Keratinocyte (primary cell): ENCODE data around the gene RASL12. TPM values are rescaled to one million over a fixed set of nuclear protein-coding genes. Genes with fewer than 3 reads are reported as not detected.

Experiments
- DNase-seq: peaks from one replicate; pipeline ENCODE4 v3.0.0-alpha.2; 2011; ENCODE audit warnings: low read depth, missing footprints, low spot score
- FAIRE-seq: peaks from 2 replicates; lab custom pipeline; 2011; peaks lifted over from hg19 to GRCh38; lab: Jason Lieb, UNC
- H2AFZ ChIP-seq: 2 replicates; pipeline ENCODE4 v1.6.0; 2012; ENCODE audit warnings: low read length, control low read depth, inconsistent platforms; ENCODE audit not compliant: control insufficient read depth
- H3K27ac ChIP-seq: 2 replicates; pipeline ENCODE4 v1.5.1; 2011; ENCODE audit warnings: low read length; ENCODE audit not compliant: control insufficient read depth, insufficient read depth
- H3K27me3 ChIP-seq: 3 replicates; pipeline ENCODE4 v1.6.0; 2011; ENCODE audit warnings: low read length; ENCODE audit not compliant: control insufficient read depth, insufficient read depth; ENCODE audit errors: extremely low read depth
- H3K36me3 ChIP-seq, 2 experiments: 2 replicates in 1 of 2; 3 replicates in 1 of 2; pipeline ENCODE4 v1.5.1; 2011; ENCODE audit warnings: low read length in 2 of 2, mild to moderate bottlenecking in 1 of 2; ENCODE audit not compliant: control insufficient read depth in 2 of 2, insufficient read depth in 2 of 2; ENCODE audit errors: extremely low read depth in 1 of 2
- H3K4me1 ChIP-seq: 3 replicates; pipeline ENCODE4 v1.5.1; 2011; ENCODE audit warnings: low read length; ENCODE audit not compliant: control insufficient read depth, insufficient read depth; ENCODE audit errors: extremely low read depth
- H3K4me2 ChIP-seq: 3 replicates; pipeline ENCODE4 v1.6.0; 2011; ENCODE audit warnings: low read depth, low read length; ENCODE audit not compliant: control insufficient read depth, insufficient read depth; ENCODE audit errors: extremely low read depth
- H3K4me3 ChIP-seq, 3 experiments: fragments of 200-600 bp in 1 of 3; sonication (generic) in 1 of 3; 2 replicates in 2 of 3; 3 replicates in 1 of 3; pipeline ENCODE4 v1.5.1; 2011 to 2016; ENCODE audit warnings: low read length in 3 of 3, mild to moderate bottlenecking in 3 of 3, control low read depth in 2 of 3, inconsistent platforms in 1 of 3, low read depth in 1 of 3, mixed read lengths in 1 of 3, mixed run types in 1 of 3, moderate library complexity in 1 of 3; ENCODE audit not compliant: control insufficient read depth in 2 of 3, insufficient read depth in 2 of 3; ENCODE audit errors: extremely low read depth in 1 of 3
- H3K79me2 ChIP-seq: 2 replicates; pipeline ENCODE4 v1.6.0; 2012; ENCODE audit warnings: low read length; ENCODE audit not compliant: control insufficient read depth, insufficient read depth
- H3K9ac ChIP-seq: 3 replicates; pipeline ENCODE4 v1.6.0; 2011; ENCODE audit warnings: low read length; ENCODE audit not compliant: control insufficient read depth, insufficient read depth; ENCODE audit errors: extremely low read depth
- H3K9me1 ChIP-seq: 3 replicates; pipeline ENCODE4 v1.6.0; 2011; ENCODE audit warnings: low read length; ENCODE audit not compliant: control insufficient read depth, insufficient read depth; ENCODE audit errors: extremely low read depth
- H3K9me3 ChIP-seq: 2 replicates; pipeline ENCODE4 v1.5.1; 2012; ENCODE audit warnings: low read depth, low read length; ENCODE audit not compliant: control insufficient read depth
- H4K20me1 ChIP-seq: 3 replicates; pipeline ENCODE4 v1.6.0; 2011; ENCODE audit warnings: low read length; ENCODE audit not compliant: control insufficient read depth, insufficient read depth; ENCODE audit errors: extremely low read depth
- CTCF ChIP-seq, 3 experiments: IDR thresholded peaks in 1 of 3; conservative IDR thresholded peaks in 1 of 3; optimal IDR thresholded peaks in 1 of 3; 2 replicates in 2 of 3; 3 replicates in 1 of 3; pipeline versions ENCODE3 to v1.5.1; 2011; ENCODE audit warnings: low read length in 3 of 3, mild to moderate bottlenecking in 3 of 3, moderate library complexity in 2 of 3, control low read depth in 1 of 3, inconsistent platforms in 1 of 3; ENCODE audit not compliant: insufficient read depth in 2 of 3; ENCODE audit errors: extremely low read depth in 1 of 3
- EZH2 ChIP-seq: IDR thresholded peaks from one replicate; pipeline ENCODE4 v1.6.1; 2012; ENCODE audit warnings: inconsistent platforms, mild to moderate bottlenecking, low read length, moderate library complexity
- dilution Hi-C: fragments of 300-500 bp; cut with MboI; formaldehyde crosslinking; loops from one replicate; pipeline ENCODE4 v1.7.0; 2020; ENCODE audit warnings: low sequenced_read_pairs; ENCODE audit not compliant: extremely low pct_ligation_motif_present
- polyA plus RNA-seq, 5 experiments: library from polyadenylated mRNA; depleted of rRNA in 3 of 5; stranded (reverse) in 3 of 5; stranded (forward) in 1 of 5; unstranded in 1 of 5; fragments of >200 nt; gene quantifications; 1 replicate in 1 of 5; 2 replicates in 3 of 5; 3 replicates in 1 of 5; pipeline versions ENCODE4 v1.2.1 to v1.2.3, GENCODE V29; 2011 to 2012; ENCODE audit warnings: missing spikeins in 2 of 5, low read depth in 1 of 5, low replicate concordance in 1 of 5

RASL12 gene
- polyA plus RNA-seq, 1 donor (not counting 4 experiments of a cell fraction or from before 2014, with no cell fraction given), result not detected

GRCh38 chr15:65042776-65043327 lies 24.9 kb downstream of the RASL12 start:
- Histone ChIP-seq H3K27ac (no peak overlapping the region), H3K4me3 (no peak overlapping the region), H2AFZ (no peak overlapping the region), H3K36me3 (no peaks in the 10 kb centered on the region), H4K20me1 (no peaks in the 10 kb centered on the region), H3K9me1 (no peaks in the 10 kb centered on the region), H3K79me2 (no peaks in the 10 kb centered on the region), H3K4me2 (no peak overlapping the region), H3K27me3 (no peaks in the 10 kb centered on the region), H3K9ac (no peak overlapping the region), H3K4me1 (peaks cover 13% of the 10 kb centered on the region), H3K9me3 (no peaks in the 10 kb centered on the region)
- TF ChIP-seq CTCF (optimal IDR thresholded peaks at IDR 0.05 in 1 of 3, IDR thresholded peaks at IDR 0.05 in 1 of 3, conservative IDR thresholded peaks at IDR 0.05 in 1 of 3; ENCODE audit: extremely low read depth in 1 of 3, insufficient read depth in 2 of 3, low read length in 3 of 3) (no peak), EZH2 (no peak)
- FAIRE-seq, result no peak
- no peak for DNase-seq
- dilution Hi-C loops, result no loop called here

GRCh38 chr15:65041787-65042186 lies 26.0 kb downstream of the RASL12 start:
- Histone ChIP-seq H3K27ac (no peak overlapping the region), H3K4me1 (peaks cover 13% of the 10 kb centered on the region), H2AFZ (no peak overlapping the region), H3K36me3 (no peaks in the 10 kb centered on the region), H3K9me1 (no peaks in the 10 kb centered on the region), H3K4me3 (no peak overlapping the region), H3K4me2 (no peak overlapping the region), H4K20me1 (no peaks in the 10 kb centered on the region), H3K9me3 (no peaks in the 10 kb centered on the region), H3K9ac (no peak overlapping the region), H3K27me3 (no peaks in the 10 kb centered on the region), H3K79me2 (no peaks in the 10 kb centered on the region)
- FAIRE-seq, result no peak
- no peak for DNase-seq
- TF ChIP-seq CTCF (optimal IDR thresholded peaks at IDR 0.05 in 1 of 3, IDR thresholded peaks at IDR 0.05 in 1 of 3, conservative IDR thresholded peaks at IDR 0.05 in 1 of 3; ENCODE audit: extremely low read depth in 1 of 3, insufficient read depth in 2 of 3, low read length in 3 of 3) (no peak), EZH2 (no peak)
- dilution Hi-C loops, result no loop called here
